ENCODE results near the gene CAMP.
A peak's percentile ranks its signal among the peaks of the same experiment; 100 is the strongest.

Gene CAMP

GRCh38 chr3:48214225-48214624 lies 9.1 kb upstream of the CAMP start:
- DNase-seq (ENCODE audit: low read depth): no peak

- DNase-seq (ENCODE audit: low read depth): no peak
Observed at GRCh38 chr3:48215019-48215418, 8.3 kb upstream of the CAMP start.

GRCh38 chr3:48215466-48215865 lies 7.8 kb upstream of the CAMP start:
- no peak for DNase-seq (ENCODE audit: low read depth)

GRCh38 chr3:48215876-48216275 lies 7.4 kb upstream of the CAMP start:
- DNase-seq (ENCODE audit: low read depth): no peak

GRCh38 chr3:48217449-48217848 lies 5.8 kb upstream of the CAMP start:
- no peak for DNase-seq (ENCODE audit: low read depth)

- DNase-seq (ENCODE audit: low read depth): no peak
Observed at GRCh38 chr3:48218537-48218936, 4.8 kb upstream of the CAMP start.

- DNase-seq (ENCODE audit: low read depth): peak; percentile 10
Observed at GRCh38 chr3:48219543-48219942, 3.8 kb upstream of the CAMP start.

GRCh38 chr3:48220746-48221145 lies 2.5 kb upstream of the CAMP start:
- DNase-seq (ENCODE audit: low read depth): no peak

GRCh38 chr3:48225587-48225986 lies 2.3 kb downstream of the CAMP start:
- no peak for DNase-seq (ENCODE audit: low read depth)

GRCh38 chr3:48226939-48227338 lies 3.6 kb downstream of the CAMP start:
- DNase-seq (ENCODE audit: low read depth): no peak

GRCh38 chr3:48232232-48232631 lies 8.9 kb downstream of the CAMP start:
- DNase-seq (ENCODE audit: low read depth): no peak

- DNase-seq (ENCODE audit: low read depth): peak; percentile 74
Observed at GRCh38 chr3:48232734-48233133, 9.4 kb downstream of the CAMP start.

- DNase-seq (ENCODE audit: low read depth): no peak
Observed at GRCh38 chr3:48233542-48233941, 10.2 kb downstream of the CAMP start.

- no peak for DNase-seq (ENCODE audit: low read depth)
Observed at GRCh38 chr3:48236531-48236930, 13.2 kb downstream of the CAMP start.

GRCh38 chr3:48238531-48239085 lies 15.3 kb downstream of the CAMP start:
- DNase-seq (ENCODE audit: low read depth): no peak

GRCh38 chr3:48240000-48240963 lies 17.0 kb downstream of the CAMP start:
- no peak for DNase-seq (ENCODE audit: low read depth)

GRCh38 chr3:48241796-48242455 lies 18.6 kb downstream of the CAMP start:
- no peak for DNase-seq (ENCODE audit: low read depth)

GRCh38 chr3:48243886-48244285 lies 20.6 kb downstream of the CAMP start:
- DNase-seq (ENCODE audit: low read depth): no peak

- DNase-seq (ENCODE audit: low read depth): no peak
Observed at GRCh38 chr3:48244461-48244860, 21.2 kb downstream of the CAMP start.

- no peak for DNase-seq (ENCODE audit: low read depth)
Observed at GRCh38 chr3:48245136-48245535, 21.8 kb downstream of the CAMP start.

- peak; percentile 63 for DNase-seq (ENCODE audit: low read depth)
Observed at GRCh38 chr3:48247401-48247811, 24.1 kb downstream of the CAMP start.

- DNase-seq (ENCODE audit: low read depth): no peak
Observed at GRCh38 chr3:48248095-48248850, 25.0 kb downstream of the CAMP start.
